AG09309 (cell line): ENCODE data around the gene SCAF1.

Source experiments
- DNase-seq: peaks from one replicate; pipeline ENCODE4 v3.0.0-alpha.2; 2010; ENCODE audit warnings: low read depth
- H3K4me3 ChIP-seq: 2 replicates; pipeline ENCODE4 v1.5.1; 2011; ENCODE audit warnings: mild to moderate bottlenecking, low read depth, low read length, moderate library complexity; ENCODE audit not compliant: control insufficient read depth
- TF ChIP-seq, protein P1 (sequence below): IDR thresholded peaks from 2 replicates; pipeline ENCODE4 v1.5.1; 2011; ENCODE audit warnings: mild to moderate bottlenecking, low read depth, low read length, inconsistent platforms; ENCODE audit not compliant: insufficient read depth, control insufficient read depth; ENCODE audit errors: missing control alignments

Gene SCAF1, protein sequence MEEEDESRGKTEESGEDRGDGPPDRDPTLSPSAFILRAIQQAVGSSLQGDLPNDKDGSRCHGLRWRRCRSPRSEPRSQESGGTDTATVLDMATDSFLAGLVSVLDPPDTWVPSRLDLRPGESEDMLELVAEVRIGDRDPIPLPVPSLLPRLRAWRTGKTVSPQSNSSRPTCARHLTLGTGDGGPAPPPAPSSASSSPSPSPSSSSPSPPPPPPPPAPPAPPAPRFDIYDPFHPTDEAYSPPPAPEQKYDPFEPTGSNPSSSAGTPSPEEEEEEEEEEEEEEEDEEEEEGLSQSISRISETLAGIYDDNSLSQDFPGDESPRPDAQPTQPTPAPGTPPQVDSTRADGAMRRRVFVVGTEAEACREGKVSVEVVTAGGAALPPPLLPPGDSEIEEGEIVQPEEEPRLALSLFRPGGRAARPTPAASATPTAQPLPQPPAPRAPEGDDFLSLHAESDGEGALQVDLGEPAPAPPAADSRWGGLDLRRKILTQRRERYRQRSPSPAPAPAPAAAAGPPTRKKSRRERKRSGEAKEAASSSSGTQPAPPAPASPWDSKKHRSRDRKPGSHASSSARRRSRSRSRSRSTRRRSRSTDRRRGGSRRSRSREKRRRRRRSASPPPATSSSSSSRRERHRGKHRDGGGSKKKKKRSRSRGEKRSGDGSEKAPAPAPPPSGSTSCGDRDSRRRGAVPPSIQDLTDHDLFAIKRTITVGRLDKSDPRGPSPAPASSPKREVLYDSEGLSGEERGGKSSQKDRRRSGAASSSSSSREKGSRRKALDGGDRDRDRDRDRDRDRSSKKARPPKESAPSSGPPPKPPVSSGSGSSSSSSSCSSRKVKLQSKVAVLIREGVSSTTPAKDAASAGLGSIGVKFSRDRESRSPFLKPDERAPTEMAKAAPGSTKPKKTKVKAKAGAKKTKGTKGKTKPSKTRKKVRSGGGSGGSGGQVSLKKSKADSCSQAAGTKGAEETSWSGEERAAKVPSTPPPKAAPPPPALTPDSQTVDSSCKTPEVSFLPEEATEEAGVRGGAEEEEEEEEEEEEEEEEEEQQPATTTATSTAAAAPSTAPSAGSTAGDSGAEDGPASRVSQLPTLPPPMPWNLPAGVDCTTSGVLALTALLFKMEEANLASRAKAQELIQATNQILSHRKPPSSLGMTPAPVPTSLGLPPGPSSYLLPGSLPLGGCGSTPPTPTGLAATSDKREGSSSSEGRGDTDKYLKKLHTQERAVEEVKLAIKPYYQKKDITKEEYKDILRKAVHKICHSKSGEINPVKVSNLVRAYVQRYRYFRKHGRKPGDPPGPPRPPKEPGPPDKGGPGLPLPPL

DNA sequence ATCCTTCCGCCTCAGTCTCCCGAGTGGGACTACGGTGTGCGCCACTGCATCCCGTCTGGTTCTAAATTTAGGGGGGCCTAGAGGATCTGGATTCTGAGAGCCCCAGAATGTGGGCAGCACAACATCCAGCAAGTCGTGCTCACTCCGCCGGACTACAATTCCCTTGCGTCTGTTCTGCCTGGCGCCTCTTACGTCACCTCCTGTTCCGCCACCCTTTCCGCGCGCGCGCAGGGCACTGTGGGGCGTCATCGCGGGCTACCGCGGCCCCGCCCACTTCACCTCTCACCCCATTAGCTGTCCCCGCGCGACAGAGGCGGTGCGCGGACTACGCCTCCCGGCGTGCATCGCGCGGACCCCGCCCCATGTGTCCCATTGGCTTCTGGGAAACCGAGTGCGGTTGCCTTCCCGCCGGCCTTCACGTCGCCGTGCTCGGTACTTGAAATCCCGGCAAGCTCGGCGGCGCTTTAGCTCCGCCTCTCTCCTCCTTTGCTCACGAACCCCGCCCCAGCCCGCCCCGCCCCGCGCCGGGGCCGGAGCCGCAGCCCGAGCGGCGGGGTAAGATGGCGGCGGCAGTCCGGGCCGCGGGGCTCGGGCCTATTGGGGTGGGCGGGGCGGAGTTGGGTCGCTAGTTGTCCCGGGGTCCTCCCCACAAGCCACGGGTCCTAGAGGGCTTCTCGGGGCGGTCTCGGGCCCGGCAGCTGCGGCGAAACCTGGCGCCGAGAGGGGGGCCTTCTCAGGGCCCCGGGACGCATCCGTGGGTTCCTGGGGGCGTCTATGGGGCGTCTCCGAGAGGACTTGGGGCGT, at the start of gene SCAF1:
SCAF1 (plus strand) TSS at position 522 of the 804 bp plus-strand sequence. CDS start 2,818 bp downstream, outside the sequence.
- TF ChIP-seq, protein P1, sequence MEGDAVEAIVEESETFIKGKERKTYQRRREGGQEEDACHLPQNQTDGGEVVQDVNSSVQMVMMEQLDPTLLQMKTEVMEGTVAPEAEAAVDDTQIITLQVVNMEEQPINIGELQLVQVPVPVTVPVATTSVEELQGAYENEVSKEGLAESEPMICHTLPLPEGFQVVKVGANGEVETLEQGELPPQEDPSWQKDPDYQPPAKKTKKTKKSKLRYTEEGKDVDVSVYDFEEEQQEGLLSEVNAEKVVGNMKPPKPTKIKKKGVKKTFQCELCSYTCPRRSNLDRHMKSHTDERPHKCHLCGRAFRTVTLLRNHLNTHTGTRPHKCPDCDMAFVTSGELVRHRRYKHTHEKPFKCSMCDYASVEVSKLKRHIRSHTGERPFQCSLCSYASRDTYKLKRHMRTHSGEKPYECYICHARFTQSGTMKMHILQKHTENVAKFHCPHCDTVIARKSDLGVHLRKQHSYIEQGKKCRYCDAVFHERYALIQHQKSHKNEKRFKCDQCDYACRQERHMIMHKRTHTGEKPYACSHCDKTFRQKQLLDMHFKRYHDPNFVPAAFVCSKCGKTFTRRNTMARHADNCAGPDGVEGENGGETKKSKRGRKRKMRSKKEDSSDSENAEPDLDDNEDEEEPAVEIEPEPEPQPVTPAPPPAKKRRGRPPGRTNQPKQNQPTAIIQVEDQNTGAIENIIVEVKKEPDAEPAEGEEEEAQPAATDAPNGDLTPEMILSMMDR, result no peak
- peak within 1 kb of the TSS; percentile 88 for H3K4me3 ChIP-seq
- DNase-seq, result peak; percentile 98

DNA sequence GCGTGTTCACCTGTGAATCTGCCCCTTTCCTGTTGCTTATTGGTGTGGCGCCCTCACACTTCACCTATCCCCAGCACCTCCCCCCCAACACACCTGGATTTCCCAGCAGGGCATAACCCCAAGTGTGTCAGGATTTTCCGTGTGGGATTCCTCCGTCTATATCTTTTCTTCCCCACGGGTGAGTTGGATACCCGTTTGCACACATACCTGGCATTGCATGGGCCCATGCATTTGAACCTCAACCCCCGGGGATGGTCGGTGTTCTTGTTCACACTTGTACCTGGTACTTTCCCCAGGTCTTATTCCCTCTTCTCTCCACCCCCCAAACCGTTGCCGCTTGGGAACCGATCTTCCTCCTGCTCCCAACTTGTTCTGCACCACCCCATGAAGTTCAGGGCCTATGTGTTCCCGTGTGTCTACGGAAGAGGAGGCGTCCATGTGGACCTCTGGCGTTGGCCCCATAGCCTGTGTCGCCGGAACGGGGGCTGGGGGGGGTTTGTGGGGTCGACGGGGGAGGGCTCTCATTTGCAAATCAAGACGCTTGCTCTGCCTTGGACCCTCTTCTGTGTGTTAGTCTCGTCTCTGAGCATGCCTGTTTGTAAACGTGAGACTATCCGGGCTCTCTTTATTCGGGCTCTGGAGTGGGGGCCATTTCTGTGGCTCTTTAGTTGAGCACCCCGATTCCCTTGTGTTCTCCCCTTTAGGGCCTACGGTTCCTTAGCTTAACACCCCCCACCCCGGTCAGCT, 49.4 kb upstream of the SCAF1 start:
- TF ChIP-seq, protein P1, result no peak
- H3K4me3 ChIP-seq, result peak overlapping the region; percentile 49
- no peak for DNase-seq

DNA sequence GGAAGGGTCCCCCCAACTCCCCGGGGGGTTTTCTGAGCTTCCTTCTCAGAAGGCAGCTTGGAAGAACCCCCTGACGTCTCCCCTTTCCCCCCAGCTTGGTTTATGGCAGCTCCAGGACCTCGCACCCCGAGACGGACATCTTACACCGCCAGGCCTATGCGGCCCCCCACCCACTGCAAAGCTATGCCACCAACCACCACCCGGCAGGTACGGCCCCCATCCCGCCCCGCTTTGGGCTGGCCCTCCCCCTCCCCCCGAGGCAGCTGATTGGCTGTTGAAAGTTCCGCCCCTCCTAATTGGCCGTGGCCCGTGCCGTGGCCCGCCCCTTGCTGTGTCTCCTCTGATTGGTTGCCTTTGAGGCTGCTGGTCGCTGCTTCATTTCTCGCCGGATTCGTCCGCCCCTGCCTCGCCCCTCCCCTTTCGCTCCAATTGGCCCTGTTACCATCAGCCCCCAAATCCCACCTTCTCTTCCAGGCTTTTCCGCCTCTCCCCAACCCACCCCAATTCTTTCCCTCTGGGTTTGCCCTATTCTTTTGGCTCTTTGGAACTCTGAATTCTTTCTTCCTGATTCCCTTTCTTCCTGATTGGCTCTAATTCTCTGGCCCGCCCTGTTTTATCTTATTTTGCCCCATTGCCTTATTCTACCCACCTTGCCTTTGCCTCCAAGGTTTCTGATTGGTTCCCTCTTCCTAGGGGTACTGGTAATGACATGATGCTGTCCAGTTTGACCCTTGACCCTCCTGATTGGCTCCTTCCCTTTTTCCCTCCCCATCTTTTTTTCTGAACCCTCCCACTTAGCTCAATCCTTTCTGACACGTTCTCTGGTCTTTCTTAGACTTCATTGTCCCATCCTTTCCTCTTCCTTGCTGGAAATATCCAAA, 48.5 kb upstream of the SCAF1 start:
- TF ChIP-seq, protein P1, result no peak
- DNase-seq, result peak; percentile 41

DNA sequence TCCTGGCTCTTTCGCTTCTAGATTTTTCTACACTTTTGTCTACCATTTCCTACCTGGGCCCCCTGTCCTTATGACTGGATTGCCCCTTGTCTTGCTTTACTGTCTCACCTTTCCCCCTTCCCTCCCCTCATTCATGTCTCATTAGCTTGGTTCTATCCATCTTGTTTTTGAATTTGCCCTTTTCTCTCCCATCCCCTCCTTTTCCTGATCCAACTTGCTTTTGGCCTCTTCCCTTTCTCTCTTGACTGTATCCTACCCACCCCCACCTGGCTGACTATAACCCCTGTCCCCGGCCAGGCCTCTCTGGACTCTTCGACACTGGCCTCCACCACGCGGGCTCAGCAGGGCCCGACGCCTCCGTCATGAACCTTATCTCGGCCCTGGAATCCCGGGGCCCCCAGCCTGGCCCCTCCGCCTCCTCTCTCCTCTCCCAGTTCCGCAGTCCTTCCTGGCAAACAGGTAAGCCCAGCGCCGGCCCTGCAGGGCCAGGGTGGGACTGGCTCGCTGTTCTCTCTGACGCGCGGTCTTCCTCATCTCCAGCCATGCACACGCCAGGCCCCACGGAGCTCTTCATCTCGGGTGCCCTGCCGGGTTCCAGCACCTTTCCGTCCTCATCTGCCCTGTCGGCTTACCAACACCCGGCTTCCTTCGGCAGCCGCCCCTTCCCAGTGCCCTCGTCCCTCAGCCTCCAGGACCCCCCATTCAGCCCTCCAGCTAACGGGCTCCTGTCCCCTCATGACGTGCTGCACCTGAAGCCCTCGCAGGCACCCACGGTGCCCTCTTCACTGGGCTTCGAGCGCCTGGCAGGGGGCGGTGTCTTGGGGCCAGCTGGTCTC, 47.6 kb upstream of the SCAF1 start:
- no peak for DNase-seq
- H3K4me3 ChIP-seq, result no peak overlapping the region
- TF ChIP-seq, protein P1, result no peak

More for the DNA sequence above, 48.5 kb upstream of the SCAF1 start:
- peak overlapping the region; percentile 49 for H3K4me3 ChIP-seq
